NCI-H460 (cell line): ENCODE data around the gene ALKAL2. TPM values are rescaled to one million over a fixed set of nuclear protein-coding genes. Genes with fewer than 3 reads are reported as not detected.

Source experiments
- DNase-seq: peaks from one replicate; pipeline ENCODE4 v3.0.0-alpha.2; 2016; ENCODE audit warnings: low read depth; ENCODE audit errors: extremely low read depth
- total RNA-seq: library from RNA; depleted of rRNA; stranded (reverse); fragments of >200 nt; shearing (Covaris generic); gene quantifications from 2 replicates; pipeline ENCODE4 v1.2.3, GENCODE V29; 2014; rRNA removed

ALKAL2 gene
- total RNA-seq, 1 experiment from 2014 or later = not detected

GRCh38 chr2:252001-252602, 35.8 kb downstream of the ALKAL2 start:
- no peak for DNase-seq

- DNase-seq = no peak
These were observed 38.3 kb downstream of the ALKAL2 start for GRCh38 chr2:249538-250042.

GRCh38 chr2:248724-249123, 39.2 kb downstream of the ALKAL2 start:
- DNase-seq = no peak

- DNase-seq = peak; percentile 48
These were observed 41.3 kb downstream of the ALKAL2 start for GRCh38 chr2:246489-247144.

GRCh38 chr2:244547-244946, 43.3 kb downstream of the ALKAL2 start:
- DNase-seq = no peak

- DNase-seq = no peak
These were observed 49.0 kb downstream of the ALKAL2 start for GRCh38 chr2:238869-239268.

GRCh38 chr2:238431-238830, 49.5 kb downstream of the ALKAL2 start:
- no peak for DNase-seq

- DNase-seq = no peak
These were observed 50.0 kb downstream of the ALKAL2 start for GRCh38 chr2:237878-238277.

- no peak for DNase-seq
These were observed 50.8 kb downstream of the ALKAL2 start for GRCh38 chr2:236993-237539.

- DNase-seq = no peak
These were observed 53.5 kb downstream of the ALKAL2 start for GRCh38 chr2:234421-234820.

GRCh38 chr2:233030-233429, 54.9 kb downstream of the ALKAL2 start:
- DNase-seq = no peak

- DNase-seq = no peak
These were observed 56.2 kb downstream of the ALKAL2 start for GRCh38 chr2:231521-232185.

Other genes with a start within 250 kb of the ALKAL2 start
- gene FAM110C, start 241.6 kb downstream of the ALKAL2 start, total RNA-seq = 0.32 and 0.62 TPM in 2 replicates
- gene SH3YL1, start 24.1 kb downstream of the ALKAL2 start, total RNA-seq = 22.5 and 25.7 TPM in 2 replicates
- gene ACP1, start 23.1 kb downstream of the ALKAL2 start, total RNA-seq = 261 and 270 TPM in 2 replicates